ENCODE data around the gene TIPARP.
A peak's percentile ranks its signal among the peaks of the same experiment; 100 is the strongest.

Gene TIPARP

GRCh38 chr3:156681002-156681401, 6.6 kb downstream of the TIPARP start:
- Mint-ChIP-seq H3K27me3 (no peaks in the 10 kb centered on the region), H3K36me3 (peaks cover 46% of the 10 kb centered on the region), H3K4me3 (peak overlapping the region; percentile 34), H3K4me1 (peaks cover 63% of the 10 kb centered on the region), H3K9me3 (no peaks in the 10 kb centered on the region), H3K27ac (no peak overlapping the region)
- ATAC-seq, result peak; percentile 75

DNA sequence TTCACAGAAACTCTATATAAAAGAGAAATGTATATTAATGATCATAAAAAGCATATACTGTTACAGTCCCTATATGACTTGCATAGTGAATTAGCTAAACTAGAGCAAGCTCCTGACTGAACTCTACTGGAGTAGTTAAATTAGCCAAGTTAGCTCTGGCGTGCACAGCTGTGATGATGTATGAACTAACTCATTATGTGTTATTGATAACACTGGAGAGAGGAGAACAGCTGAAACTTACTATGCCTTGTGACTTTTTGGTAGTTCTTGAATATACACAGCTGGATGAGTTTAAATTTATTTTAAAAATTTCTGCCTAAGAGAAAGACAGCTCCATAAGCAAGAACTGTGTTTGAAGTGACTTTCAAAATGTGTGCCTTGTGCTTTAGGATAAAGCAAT, 8.1 kb downstream of the TIPARP start:
- Mint-ChIP-seq H3K27me3 (no peaks in the 10 kb centered on the region), H3K4me3 (no peak overlapping the region), H3K27ac (no peak overlapping the region), H3K36me3 (peaks cover 41% of the 10 kb centered on the region), H3K4me1 (peaks cover 55% of the 10 kb centered on the region), H3K9me3 (no peaks in the 10 kb centered on the region)
- ATAC-seq, result no peak

DNA sequence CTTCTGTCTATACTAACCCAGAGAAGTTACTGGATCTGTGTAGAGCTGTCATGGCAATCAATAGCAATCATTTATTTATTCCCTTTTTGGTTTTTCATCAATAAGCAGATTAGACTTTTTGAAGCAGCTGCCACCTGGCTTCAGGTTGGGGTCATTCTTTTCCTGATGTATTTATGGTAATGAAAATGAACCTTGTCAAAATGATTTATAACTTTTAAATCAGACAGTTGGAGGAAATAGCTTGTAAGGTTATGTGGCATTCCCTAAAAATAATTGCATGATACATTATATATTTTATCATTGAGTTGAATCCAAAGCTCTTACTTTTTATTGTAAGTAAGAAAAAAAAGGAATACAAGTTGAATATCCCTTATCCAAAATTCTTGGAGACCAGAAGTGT, 8.6 kb downstream of the TIPARP start:
- H3K4me3 Mint-ChIP-seq, result no peak overlapping the region
- no peaks in the 10 kb centered on the region for H3K27me3 Mint-ChIP-seq
- H3K36me3 Mint-ChIP-seq, result peaks cover 40% of the 10 kb centered on the region
- H3K9me3 Mint-ChIP-seq, result no peaks in the 10 kb centered on the region
- ATAC-seq, result no peak
- peaks cover 50% of the 10 kb centered on the region for H3K4me1 Mint-ChIP-seq
- H3K27ac Mint-ChIP-seq, result no peak overlapping the region

- Mint-ChIP-seq H3K9me3 (no peaks in the 10 kb centered on the region), H3K4me3 (no peak overlapping the region)
- ATAC-seq, result no peak
These were observed 10.8 kb downstream of the TIPARP start for GRCh38 chr3:156685198-156685597.

GRCh38 chr3:156685752-156686151, 11.4 kb downstream of the TIPARP start:
- ATAC-seq, result no peak
- Mint-ChIP-seq H3K4me1 (peaks cover 51% of the 10 kb centered on the region), H3K4me3 (no peak overlapping the region), H3K27me3 (no peaks in the 10 kb centered on the region), H3K9me3 (no peaks in the 10 kb centered on the region), H3K27ac (no peak overlapping the region), H3K36me3 (peaks cover 41% of the 10 kb centered on the region)

More at GRCh38 chr3:156685198-156685597, 10.8 kb downstream of the TIPARP start:
- no peak overlapping the region for H3K27ac Mint-ChIP-seq
- H3K4me1 Mint-ChIP-seq, result peaks cover 51% of the 10 kb centered on the region
- H3K36me3 Mint-ChIP-seq, result peaks cover 44% of the 10 kb centered on the region
- H3K27me3 Mint-ChIP-seq, result no peaks in the 10 kb centered on the region

DNA sequence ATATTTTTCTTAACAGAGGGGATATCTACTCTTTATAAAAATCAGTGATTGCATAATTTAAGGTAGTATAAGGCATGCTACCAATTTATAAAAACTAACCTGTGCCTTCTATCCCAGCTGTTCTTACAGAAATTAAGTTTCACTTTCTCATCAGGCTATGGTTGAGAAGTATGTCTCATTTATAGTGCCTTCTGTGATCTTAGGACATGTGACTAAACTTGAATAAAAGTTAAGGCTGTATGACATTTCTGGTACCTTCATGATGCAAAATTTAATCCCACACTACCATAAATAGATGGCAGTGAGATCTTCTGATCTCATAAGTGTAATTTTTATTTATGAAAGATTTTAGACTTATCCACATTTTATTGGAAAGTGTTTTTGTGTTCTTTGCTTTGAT, 12.6 kb downstream of the TIPARP start:
- no peak for ATAC-seq
- H3K36me3 Mint-ChIP-seq, result peaks cover 37% of the 10 kb centered on the region
- no peaks in the 10 kb centered on the region for H3K9me3 Mint-ChIP-seq
- peaks cover 45% of the 10 kb centered on the region for H3K4me1 Mint-ChIP-seq
- no peak overlapping the region for H3K4me3 Mint-ChIP-seq
- H3K27ac Mint-ChIP-seq, result no peak overlapping the region
- H3K27me3 Mint-ChIP-seq, result no peaks in the 10 kb centered on the region

DNA sequence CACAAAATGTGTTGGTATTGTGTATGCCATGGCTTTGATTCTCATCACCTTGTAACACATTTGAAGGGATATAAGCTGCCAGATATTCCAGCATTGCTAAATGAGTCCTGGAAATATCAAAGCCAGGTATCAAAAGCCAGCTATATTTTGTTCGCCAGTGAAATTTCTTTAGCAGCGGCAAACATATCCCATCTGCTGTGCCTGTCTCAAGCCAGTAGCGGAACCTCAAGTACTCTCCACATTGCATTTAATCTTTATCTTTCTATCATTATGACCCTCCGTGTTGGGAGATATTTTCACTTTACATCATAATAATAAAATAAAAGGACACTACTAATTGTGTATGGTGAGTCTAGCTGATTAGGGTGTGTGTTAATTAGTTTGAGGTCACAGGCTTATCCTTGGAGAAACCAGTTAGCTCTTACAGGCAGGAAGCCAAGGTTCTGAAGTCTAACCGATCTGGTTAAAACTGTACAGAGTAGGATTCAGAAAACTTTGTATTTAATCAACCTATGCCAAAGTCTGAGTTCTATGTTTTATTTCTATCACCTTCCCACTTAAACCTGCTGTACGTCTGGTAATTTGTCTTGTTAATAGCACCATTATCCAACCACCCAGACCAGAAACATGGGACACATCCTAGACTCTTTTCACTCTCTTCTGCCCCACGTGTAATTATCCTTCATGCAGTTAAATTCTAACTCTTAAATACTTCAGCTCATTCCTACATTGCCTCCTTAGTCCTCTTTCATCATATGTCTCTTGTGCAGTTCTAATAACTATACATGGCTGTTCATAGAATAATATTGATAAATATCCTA, 14.5 kb downstream of the TIPARP start:
- H3K9me3 Mint-ChIP-seq, result no peaks in the 10 kb centered on the region
- H3K27ac Mint-ChIP-seq, result no peak overlapping the region
- H3K4me1 Mint-ChIP-seq, result peaks cover 42% of the 10 kb centered on the region
- H3K27me3 Mint-ChIP-seq, result no peaks in the 10 kb centered on the region
- no peak for ATAC-seq
- peaks cover 38% of the 10 kb centered on the region for H3K36me3 Mint-ChIP-seq
- no peak overlapping the region for H3K4me3 Mint-ChIP-seq

GRCh38 chr3:156689608-156690007, 15.2 kb downstream of the TIPARP start:
- H3K36me3 Mint-ChIP-seq, result peaks cover 46% of the 10 kb centered on the region
- H3K4me1 Mint-ChIP-seq, result peaks cover 42% of the 10 kb centered on the region
- H3K27me3 Mint-ChIP-seq, result no peaks in the 10 kb centered on the region
- no peak for ATAC-seq
- no peak overlapping the region for H3K4me3 Mint-ChIP-seq
- H3K27ac Mint-ChIP-seq, result no peak overlapping the region
- H3K9me3 Mint-ChIP-seq, result no peaks in the 10 kb centered on the region

DNA sequence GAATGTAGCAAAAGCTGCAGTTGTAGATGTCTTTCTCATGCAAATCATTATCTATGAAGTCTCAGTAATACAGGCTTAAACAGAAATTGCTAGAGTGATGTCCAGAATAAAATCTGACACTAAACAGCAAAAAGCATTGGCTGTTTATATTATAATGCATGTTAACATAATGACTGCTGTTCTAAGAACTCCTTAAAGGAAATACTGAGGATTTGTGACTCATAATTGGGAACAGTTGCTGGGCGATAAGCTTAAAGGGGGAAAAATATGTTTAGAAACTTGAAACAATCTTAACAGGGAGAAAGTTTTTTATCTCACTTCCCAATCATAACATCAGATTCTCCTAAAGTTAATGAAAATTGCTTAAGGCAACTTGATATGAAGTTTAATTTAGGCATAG, 17.5 kb downstream of the TIPARP start:
- Mint-ChIP-seq H3K36me3 (peaks cover 58% of the 10 kb centered on the region), H3K9me3 (no peaks in the 10 kb centered on the region), H3K4me3 (no peak overlapping the region), H3K27ac (no peak overlapping the region), H3K27me3 (no peaks in the 10 kb centered on the region), H3K4me1 (peaks cover 27% of the 10 kb centered on the region)
- no peak for ATAC-seq

DNA sequence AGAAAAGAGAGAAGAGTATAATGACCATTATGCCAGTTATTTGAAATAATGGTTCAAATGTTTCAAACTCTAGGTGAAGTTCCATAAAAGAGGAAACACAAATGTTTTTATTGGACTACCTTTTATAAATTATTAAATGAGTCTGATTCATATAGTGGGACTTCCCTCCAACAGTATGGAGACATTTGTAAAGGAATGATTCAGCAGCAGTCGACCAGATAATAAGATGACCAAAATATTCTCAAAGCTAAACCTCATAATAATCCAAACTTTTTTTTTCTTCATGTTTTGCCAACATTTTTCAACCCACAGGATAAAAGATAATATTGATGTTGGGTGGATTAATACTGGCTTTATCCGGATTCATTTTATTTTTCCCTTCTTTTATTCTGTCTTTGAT, 18.8 kb downstream of the TIPARP start:
- H3K36me3 Mint-ChIP-seq, result peaks cover 66% of the 10 kb centered on the region
- peaks cover 27% of the 10 kb centered on the region for H3K4me1 Mint-ChIP-seq
- H3K27ac Mint-ChIP-seq, result no peak overlapping the region
- H3K9me3 Mint-ChIP-seq, result no peaks in the 10 kb centered on the region
- ATAC-seq, result no peak
- no peaks in the 10 kb centered on the region for H3K27me3 Mint-ChIP-seq
- H3K4me3 Mint-ChIP-seq, result no peak overlapping the region

DNA sequence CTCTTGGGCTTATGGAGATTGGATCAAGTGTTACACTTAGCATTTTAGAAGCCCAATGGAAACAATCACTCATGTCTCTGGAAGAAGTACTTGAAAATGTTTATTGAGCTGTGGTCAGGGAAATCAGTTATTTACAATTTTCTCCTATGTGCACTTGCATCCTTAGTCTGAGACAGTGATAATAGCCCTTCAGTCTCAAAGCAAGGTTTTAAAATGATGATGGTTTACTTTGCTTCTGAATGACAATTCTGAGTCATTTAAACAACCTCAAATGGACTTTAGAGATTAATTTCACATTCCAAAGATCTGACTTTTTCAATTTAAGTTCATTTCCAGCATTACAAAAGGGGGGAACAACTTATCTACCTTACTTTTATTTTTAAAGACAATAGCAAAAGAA, 20.1 kb downstream of the TIPARP start:
- Mint-ChIP-seq H3K4me1 (peaks cover 19% of the 10 kb centered on the region), H3K27me3 (no peaks in the 10 kb centered on the region), H3K36me3 (peaks cover 69% of the 10 kb centered on the region), H3K27ac (no peak overlapping the region), H3K4me3 (no peak overlapping the region), H3K9me3 (no peaks in the 10 kb centered on the region)
- no peak for ATAC-seq

GRCh38 chr3:156702367-156702766, 28.0 kb downstream of the TIPARP start:
- Mint-ChIP-seq H3K4me1 (peaks cover 14% of the 10 kb centered on the region), H3K4me3 (no peak overlapping the region), H3K27ac (no peak overlapping the region), H3K36me3 (peaks cover 63% of the 10 kb centered on the region), H3K27me3 (no peaks in the 10 kb centered on the region), H3K9me3 (no peaks in the 10 kb centered on the region)
- no peak for ATAC-seq

DNA sequence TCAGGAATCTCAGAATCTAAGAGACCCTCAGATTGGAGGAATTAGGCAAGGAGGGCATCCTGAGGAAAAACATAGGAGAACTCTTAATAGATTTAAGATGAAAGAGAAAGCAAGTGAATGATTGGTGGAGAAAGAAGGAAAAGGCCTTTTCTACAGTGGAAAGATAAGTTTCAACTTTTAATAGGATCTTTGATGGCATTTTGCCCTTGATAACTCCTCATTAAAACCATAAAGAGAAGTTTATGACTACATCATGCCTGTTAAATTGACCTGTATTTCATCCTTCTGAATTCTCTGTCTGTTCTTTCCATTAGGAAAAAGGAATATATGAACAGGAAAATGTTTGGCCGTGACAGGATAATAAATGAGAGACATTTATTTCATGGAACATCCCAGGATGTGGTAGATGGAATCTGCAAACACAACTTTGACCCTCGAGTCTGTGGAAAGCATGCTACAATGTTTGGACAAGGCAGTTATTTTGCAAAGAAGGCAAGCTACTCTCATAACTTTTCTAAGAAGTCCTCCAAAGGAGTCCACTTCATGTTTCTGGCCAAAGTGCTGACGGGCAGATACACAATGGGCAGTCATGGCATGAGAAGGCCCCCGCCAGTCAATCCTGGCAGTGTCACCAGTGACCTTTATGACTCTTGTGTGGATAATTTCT, 30.1 kb downstream of the TIPARP start:
- Mint-ChIP-seq H3K27me3 (no peaks in the 10 kb centered on the region), H3K36me3 (peaks cover 45% of the 10 kb centered on the region), H3K9me3 (no peaks in the 10 kb centered on the region), H3K27ac (peak overlapping the region; percentile 15), H3K4me3 (no peak overlapping the region), H3K4me1 (peaks cover 14% of the 10 kb centered on the region)
- no peak for ATAC-seq

GRCh38 chr3:156705761-156706616, 31.6 kb downstream of the TIPARP start:
- H3K9me3 Mint-ChIP-seq, result no peaks in the 10 kb centered on the region
- peaks cover 43% of the 10 kb centered on the region for H3K36me3 Mint-ChIP-seq

GRCh38 chr3:156707588-156707987, 33.2 kb downstream of the TIPARP start:
- no peaks in the 10 kb centered on the region for H3K9me3 Mint-ChIP-seq
- H3K4me1 Mint-ChIP-seq, result peaks cover 14% of the 10 kb centered on the region
- ATAC-seq, result no peak
- no peak overlapping the region for H3K4me3 Mint-ChIP-seq
- H3K36me3 Mint-ChIP-seq, result peaks cover 36% of the 10 kb centered on the region
- no peaks in the 10 kb centered on the region for H3K27me3 Mint-ChIP-seq
- no peak overlapping the region for H3K27ac Mint-ChIP-seq

More at GRCh38 chr3:156705761-156706616, 31.6 kb downstream of the TIPARP start:
- Mint-ChIP-seq H3K4me1 (peaks cover 14% of the 10 kb centered on the region), H3K27ac (no peak overlapping the region), H3K27me3 (no peaks in the 10 kb centered on the region), H3K4me3 (no peak overlapping the region)
- peak; percentile 76 for ATAC-seq
